Activated naive CD8-positive, alpha-beta T cell treated with anti-CD3 and anti-CD28 coated beads, Interleukin-2, amount 10 ng/mL, durations not matched to agents 7 days and 5 days (primary cell): Measurements from ENCODE around the gene ICE2. TPM values are rescaled to one million over a fixed set of nuclear protein-coding genes. Genes with fewer than 3 reads are reported as not detected.
"Not testable (repeated sequence)": the region's sequence is repeated elsewhere in the genome, so short reads cannot be mapped to it uniquely, and the experiment has no call there.

ENCODE experiments used
- ATAC-seq: fragments of 150-1000 bp; cut with Tn5 transposase; one replicate; pipeline ENCODE4 v1.10.0; 2021; ENCODE audit warnings: low read depth, moderate library complexity
- POLR2A ChIA-PET: fragments of 350-600 bp; sonication (Branson Sonifier 250); formaldehyde crosslinking; loops from one replicate; lab custom pipeline; 2021; ENCODE audit warnings: antibody characterized with exemption; lab: Charles Lee
- DNase-seq: peaks from one replicate; pipeline ENCODE4 v3.0.0; 2021
- H3K27ac Mint-ChIP-seq: one replicate; pipeline ENCODE4 v1.8.0; 2022; ENCODE audit warnings: mild to moderate bottlenecking, mixed read lengths
- H3K27me3 Mint-ChIP-seq: one replicate; pipeline ENCODE4 v1.8.0; 2022; ENCODE audit warnings: mild to moderate bottlenecking, moderate library complexity, mixed read lengths
- H3K36me3 Mint-ChIP-seq: one replicate; pipeline ENCODE4 v1.8.0; 2021; ENCODE audit warnings: mild to moderate bottlenecking, mixed read lengths
- H3K4me1 Mint-ChIP-seq: one replicate; pipeline ENCODE4 v1.8.0; 2021; ENCODE audit warnings: mixed read lengths
- H3K4me3 Mint-ChIP-seq: one replicate; pipeline ENCODE4 v1.8.0; 2022; ENCODE audit warnings: mild to moderate bottlenecking, moderate library complexity, mixed read lengths
- H3K9me3 Mint-ChIP-seq: one replicate; pipeline ENCODE4 v1.8.0; 2021; ENCODE audit warnings: mixed read lengths
- total RNA-seq, 2 experiments: library from RNA; stranded (reverse); gene quantifications; one replicate each; pipeline ENCODE4 v1.2.3, GENCODE V29; 2021

The ICE2 gene
- total RNA-seq, 2 experiments from 2014 or later, result 65.1 to 81.4 TPM

GRCh38 chr15:60421544-60421943 is 57.4 kb downstream of the ICE2 start:
- ATAC-seq (no peak), DNase-seq (no peak)
- POLR2A ChIA-PET, result interaction anchor here (1.1 kb wide), 1 partner anchor 10 kb away, joined by 3 read pairs; no protein-coding TSS in a partner anchor
- H3K27me3 Mint-ChIP-seq, result no peaks in the 10 kb centered on the region
- peaks cover 11% of the 10 kb centered on the region for H3K4me1 Mint-ChIP-seq
- no peak overlapping the region for H3K4me3 Mint-ChIP-seq
- peaks cover 22% of the 10 kb centered on the region for H3K36me3 Mint-ChIP-seq
- H3K9me3 Mint-ChIP-seq, result no peaks in the 10 kb centered on the region
- H3K27ac Mint-ChIP-seq, result no peak overlapping the region

- H3K4me3 Mint-ChIP-seq, result no peak overlapping the region
- no peaks in the 10 kb centered on the region for H3K27me3 Mint-ChIP-seq
- POLR2A ChIA-PET, result interaction anchor here (0.8 kb wide), 1 partner anchor 22 kb away, joined by 3 read pairs; the partner anchor contains the start of gene ANXA2
- DNase-seq (no peak), ATAC-seq (no peak)
- H3K27ac Mint-ChIP-seq, result no peak overlapping the region
- peaks cover 11% of the 10 kb centered on the region for H3K4me1 Mint-ChIP-seq
- H3K36me3 Mint-ChIP-seq, result peaks cover 19% of the 10 kb centered on the region
- no peaks in the 10 kb centered on the region for H3K9me3 Mint-ChIP-seq
Observed at GRCh38 chr15:60420203-60420716, 58.7 kb downstream of the ICE2 start.

GRCh38 chr15:60419753-60420152 is 59.2 kb downstream of the ICE2 start:
- Mint-ChIP-seq H3K9me3 (no peaks in the 10 kb centered on the region), H3K4me1 (peaks cover 11% of the 10 kb centered on the region), H3K27ac (no peak overlapping the region), H3K4me3 (no peak overlapping the region), H3K27me3 (no peaks in the 10 kb centered on the region), H3K36me3 (peaks cover 20% of the 10 kb centered on the region)
- DNase-seq (no peak), ATAC-seq (no peak)
- POLR2A ChIA-PET, result no interaction called here

GRCh38 chr15:60418096-60418495 is 60.8 kb downstream of the ICE2 start:
- Mint-ChIP-seq H3K27ac (no peak overlapping the region), H3K27me3 (no peaks in the 10 kb centered on the region)

GRCh38 chr15:60417112-60417511 is 61.8 kb downstream of the ICE2 start:
- POLR2A ChIA-PET, result no interaction called here
- ATAC-seq, result no peak
- no peaks in the 10 kb centered on the region for H3K9me3 Mint-ChIP-seq
- H3K4me3 Mint-ChIP-seq, result no peak overlapping the region
- H3K36me3 Mint-ChIP-seq, result peaks cover 13% of the 10 kb centered on the region
- H3K27ac Mint-ChIP-seq, result no peak overlapping the region
- peaks cover 5% of the 10 kb centered on the region for H3K4me1 Mint-ChIP-seq
- no peak for DNase-seq
- H3K27me3 Mint-ChIP-seq, result no peaks in the 10 kb centered on the region

More at GRCh38 chr15:60418096-60418495, 60.8 kb downstream of the ICE2 start:
- H3K4me3 Mint-ChIP-seq, result no peak overlapping the region
- ATAC-seq (no peak), DNase-seq (no peak)
- H3K36me3 Mint-ChIP-seq, result peaks cover 16% of the 10 kb centered on the region
- POLR2A ChIA-PET, result no interaction called here
- peaks cover 5% of the 10 kb centered on the region for H3K4me1 Mint-ChIP-seq
- H3K9me3 Mint-ChIP-seq, result no peaks in the 10 kb centered on the region

GRCh38 chr15:60416484-60416883 is 62.5 kb downstream of the ICE2 start:
- Mint-ChIP-seq H3K4me3 (no peak overlapping the region), H3K9me3 (no peaks in the 10 kb centered on the region), H3K36me3 (peaks cover 13% of the 10 kb centered on the region), H3K27ac (no peak overlapping the region), H3K4me1 (peaks cover 5% of the 10 kb centered on the region), H3K27me3 (no peaks in the 10 kb centered on the region)
- POLR2A ChIA-PET, result no interaction called here
- DNase-seq, result no peak
- no peak for ATAC-seq

- ATAC-seq (no peak), DNase-seq (no peak)
- Mint-ChIP-seq H3K27ac (no peak overlapping the region), H3K9me3 (no peaks in the 10 kb centered on the region), H3K4me1 (peaks cover 3% of the 10 kb centered on the region), H3K36me3 (peaks cover 3% of the 10 kb centered on the region), H3K4me3 (no peak overlapping the region), H3K27me3 (no peaks in the 10 kb centered on the region)
- POLR2A ChIA-PET, result no interaction called here
Observed at GRCh38 chr15:60414016-60414682, 64.8 kb downstream of the ICE2 start.

GRCh38 chr15:60413231-60413824 is 65.6 kb downstream of the ICE2 start:
- POLR2A ChIA-PET, result no interaction called here
- H3K4me3 Mint-ChIP-seq, result no peak overlapping the region
- DNase-seq, result no peak

GRCh38 chr15:60412807-60413206 is 66.1 kb downstream of the ICE2 start:
- H3K4me1 Mint-ChIP-seq, result peaks cover 12% of the 10 kb centered on the region
- H3K9me3 Mint-ChIP-seq, POLR2A ChIA-PET, H3K36me3 Mint-ChIP-seq, ATAC-seq, H3K27me3 Mint-ChIP-seq, H3K4me3 Mint-ChIP-seq, H3K27ac Mint-ChIP-seq, DNase-seq: not testable (repeated sequence)

More at GRCh38 chr15:60413231-60413824, 65.6 kb downstream of the ICE2 start:
- H3K4me1 Mint-ChIP-seq, result peaks cover 8% of the 10 kb centered on the region
- peaks cover 6% of the 10 kb centered on the region for H3K36me3 Mint-ChIP-seq
- H3K27ac Mint-ChIP-seq, result no peak overlapping the region
- no peaks in the 10 kb centered on the region for H3K27me3 Mint-ChIP-seq
- no peak for ATAC-seq
- H3K9me3 Mint-ChIP-seq, result peaks cover 2% of the 10 kb centered on the region

GRCh38 chr15:60411774-60412425 is 67.0 kb downstream of the ICE2 start:
- no peak for ATAC-seq
- Mint-ChIP-seq H3K36me3 (peaks cover 6% of the 10 kb centered on the region), H3K27me3 (no peaks in the 10 kb centered on the region), H3K4me3 (no peak overlapping the region), H3K4me1 (peaks cover 12% of the 10 kb centered on the region), H3K27ac (no peak overlapping the region), H3K9me3 (peaks cover 2% of the 10 kb centered on the region)
- DNase-seq, result no peak
- POLR2A ChIA-PET, result interaction anchor here (1.4 to 5.8 kb wide), 2 partner anchors 14 to 66 kb away, joined by 3 to 46 read pairs; partner anchors contain the start of gene ANXA2

GRCh38 chr15:60410350-60410749 is 68.6 kb downstream of the ICE2 start:
- not testable (repeated sequence) for H3K27me3 Mint-ChIP-seq, ATAC-seq, H3K4me3 Mint-ChIP-seq, DNase-seq, H3K27ac Mint-ChIP-seq, H3K36me3 Mint-ChIP-seq, H3K9me3 Mint-ChIP-seq
- POLR2A ChIA-PET, result interaction anchor here (1.4 to 5.8 kb wide), 2 partner anchors 12 to 67 kb away, joined by 3 to 46 read pairs; partner anchors contain the start of gene ANXA2
- peaks cover 14% of the 10 kb centered on the region for H3K4me1 Mint-ChIP-seq

- Mint-ChIP-seq H3K4me1 (peaks cover 12% of the 10 kb centered on the region), H3K27me3 (no peaks in the 10 kb centered on the region), H3K4me3 (peak overlapping the region; percentile 43), H3K27ac (peak overlapping the region; percentile 80), H3K36me3 (peaks cover 7% of the 10 kb centered on the region), H3K9me3 (peaks cover 2% of the 10 kb centered on the region)
- ATAC-seq (peak; percentile 90), DNase-seq (no peak)
- POLR2A ChIA-PET, result interaction anchor here (5.8 kb wide), 1 partner anchor 10 kb away, joined by 46 read pairs; the partner anchor contains the start of gene ANXA2
Observed at GRCh38 chr15:60408463-60408981, 70.4 kb downstream of the ICE2 start.

GRCh38 chr15:60407415-60407805 is 71.5 kb downstream of the ICE2 start:
- Mint-ChIP-seq H3K27ac (no peak overlapping the region), H3K4me3 (no peak overlapping the region), H3K9me3 (peaks cover 2% of the 10 kb centered on the region), H3K4me1 (peaks cover 12% of the 10 kb centered on the region), H3K36me3 (peaks cover 7% of the 10 kb centered on the region), H3K27me3 (peaks cover 7% of the 10 kb centered on the region)
- DNase-seq, result no peak
- ATAC-seq, result no peak
- POLR2A ChIA-PET, result interaction anchor here (5.8 kb wide), 1 partner anchor 9 kb away, joined by 46 read pairs; the partner anchor contains the start of gene ANXA2
